Epithelial cell of proximal tubule (primary cell): ENCODE data around the gene MTTP. TPM values are rescaled to one million over a fixed set of nuclear protein-coding genes. Genes with fewer than 3 reads are reported as not detected.

Source experiments
- DNase-seq: peaks from one replicate; pipeline ENCODE4 v3.0.0-alpha.2; 2011; ENCODE audit warnings: low read depth
- H3K4me3 ChIP-seq: 2 replicates; pipeline ENCODE4 v1.5.1; 2011; ENCODE audit warnings: low read depth, mild to moderate bottlenecking, low read length
- CTCF ChIP-seq: conservative IDR thresholded peaks from 2 replicates; pipeline ENCODE4 v1.5.1; 2012; ENCODE audit warnings: low read depth, mild to moderate bottlenecking, low read length
- total RNA-seq: library from RNA; depleted of rRNA; stranded (reverse); fragments of >200 nt; gene quantifications from 2 replicates; pipeline ENCODE4 v1.2.3, GENCODE V29; 2015

Gene MTTP
- total RNA-seq, 1 donor from 2014 or later, result not detected

GRCh38 chr4:99591757-99592156 is 17.1 kb downstream of the MTTP start:
- no peak for DNase-seq
- no peak overlapping the region for H3K4me3 ChIP-seq
- no peak for TF ChIP-seq CTCF

GRCh38 chr4:99593781-99594641 is 19.4 kb downstream of the MTTP start:
- DNase-seq, result no peak
- TF ChIP-seq CTCF, result no peak
- H3K4me3 ChIP-seq, result no peak overlapping the region

- TF ChIP-seq CTCF, result no peak
- DNase-seq, result no peak
- H3K4me3 ChIP-seq, result no peak overlapping the region
Observed at GRCh38 chr4:99594818-99595217, 20.2 kb downstream of the MTTP start.

- no peak for TF ChIP-seq CTCF
- DNase-seq, result no peak
- no peak overlapping the region for H3K4me3 ChIP-seq
Observed at GRCh38 chr4:99606716-99607115, 32.1 kb downstream of the MTTP start.

- TF ChIP-seq CTCF, result no peak
- H3K4me3 ChIP-seq, result no peak overlapping the region
- no peak for DNase-seq
Observed at GRCh38 chr4:99608417-99608816, 33.8 kb downstream of the MTTP start.

- TF ChIP-seq CTCF, result no peak
- H3K4me3 ChIP-seq, result no peak overlapping the region
- DNase-seq, result no peak
Observed at GRCh38 chr4:99610605-99611175, 36.1 kb downstream of the MTTP start.
